SH-SY5Y (cell line): ENCODE measurements around the gene GEMIN4.

Experiments
- GATA2 ChIP-seq: IDR thresholded peaks from 2 replicates; pipeline ENCODE4 v1.6.1; 2011; ENCODE audit warnings: mild to moderate bottlenecking, low read depth, low read length
- GATA3 ChIP-seq: IDR thresholded peaks from 2 replicates; pipeline ENCODE4 v1.6.1; 2011; ENCODE audit warnings: low read depth, mild to moderate bottlenecking, low read length, moderate library complexity

DNA sequence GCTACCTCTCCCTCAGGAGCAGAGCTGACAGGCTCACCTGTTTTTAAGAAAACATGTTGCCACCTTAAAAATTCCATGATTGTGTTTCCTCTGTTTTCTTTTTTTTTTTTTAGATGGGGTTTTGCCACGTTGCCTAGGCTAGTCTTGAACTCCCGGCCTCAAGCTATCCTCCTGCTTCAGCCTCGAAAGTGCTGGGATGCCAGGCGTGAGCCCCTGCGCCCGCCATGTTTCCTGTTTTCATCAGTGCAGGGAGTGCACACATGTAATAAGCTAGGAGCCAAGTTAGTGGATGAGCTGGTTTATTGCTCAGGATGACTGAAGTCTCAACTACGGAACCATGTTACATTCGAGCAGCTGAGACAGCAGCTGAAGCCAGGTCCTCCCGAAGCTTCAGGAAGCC lies 43.7 kb upstream of the GEMIN4 start:
- TF ChIP-seq GATA2 (no peak), GATA3 (no peak)
